Measurements from ENCODE around the gene INPP5D. TPM values are rescaled to one million over a fixed set of nuclear protein-coding genes. Genes with fewer than 3 reads are reported as not detected.

The INPP5D gene
- total and polyA plus RNA-seq, 4 donors, result 2.9 to 18.8 (median 6.6) TPM

GRCh38 chr2:233062451-233062850 is 2.3 kb downstream of the INPP5D start:
- Histone ChIP-seq H3K9me3 (ENCODE audit: control insufficient read depth in 4 of 4, low read length in 3 of 4) (no peaks in the 10 kb centered on the region), H3K36me3 (ENCODE audit: control insufficient read depth in 4 of 4, insufficient read depth in 3 of 4, low read depth in 1 of 4, low read length in 3 of 4) (no peaks in the 10 kb centered on the region), H3K27me3 (ENCODE audit: control insufficient read depth in 4 of 4, insufficient read depth in 4 of 4, low read length in 3 of 4) (no peaks in the 10 kb centered on the region), H3K4me1 (ENCODE audit: control insufficient read depth in 4 of 4, insufficient read depth in 4 of 4, low read length in 3 of 4) (peaks cover 0 to 13% (median 3%) of the 10 kb centered on the region in 4 donors), H3K9ac (ENCODE audit: low read depth in 1 of 2, low read length in 2 of 2) (peak overlapping the region; percentile 25 to 65), H3K27ac (ENCODE audit: low read depth in 1 of 2, low read length in 2 of 2) (peak overlapping the region; percentile 69 to 79), H3K4me3 (ENCODE audit: low read depth in 1 of 3, low read length in 3 of 3) (no peak overlapping the region)
- 71% methylated on average over 4 of the region's 4 CpGs for WGBS
- no peak for TF ChIP-seq ZBTB33 (IDR thresholded peaks at IDR 0.05)
- TF ChIP-seq YY1 (IDR thresholded peaks at IDR 0.05), result no peak
- TF ChIP-seq HNF4G (IDR thresholded peaks at IDR 0.05), result no peak
- no peak for TF ChIP-seq SP1 (IDR thresholded peaks at IDR 0.05)
- no peak for TF ChIP-seq FOXA2 (IDR thresholded peaks at IDR 0.05)
- no peak for DNase-seq (ENCODE audit: low spot score)

GRCh38 chr2:233062946-233063268 is 2.8 kb downstream of the INPP5D start:
- Histone ChIP-seq H3K9ac (ENCODE audit: low read depth in 1 of 2, low read length in 2 of 2) (no peak overlapping the region), H3K27me3 (ENCODE audit: control insufficient read depth in 4 of 4, insufficient read depth in 4 of 4, low read length in 3 of 4) (no peaks in the 10 kb centered on the region), H3K4me3 (ENCODE audit: low read depth in 1 of 3, low read length in 3 of 3) (no peak overlapping the region), H3K27ac (ENCODE audit: low read depth in 1 of 2, low read length in 2 of 2) (peak overlapping the region; percentile 29 to 69), H3K4me1 (ENCODE audit: control insufficient read depth in 4 of 4, insufficient read depth in 4 of 4, low read length in 3 of 4) (peaks cover 0 to 13% (median 3%) of the 10 kb centered on the region in 4 donors), H3K9me3 (ENCODE audit: control insufficient read depth in 4 of 4, low read length in 3 of 4) (no peaks in the 10 kb centered on the region), H3K36me3 (ENCODE audit: control insufficient read depth in 4 of 4, insufficient read depth in 3 of 4, low read depth in 1 of 4, low read length in 3 of 4) (no peaks in the 10 kb centered on the region)
- WGBS, result 80% methylated on average over 6 of the region's 6 CpGs
- DNase-seq (ENCODE audit: low spot score), result no peak
- TF ChIP-seq REST (IDR thresholded peaks at IDR 0.05) (no peak), TAF1 (conservative IDR thresholded peaks at IDR 0.05) (no peak), HNF4A (conservative IDR thresholded peaks at IDR 0.05) (no peak), EGR1 (IDR thresholded peaks at IDR 0.05; ENCODE audit: low read depth in 2 of 2) (no peak), FOXA2 (IDR thresholded peaks at IDR 0.05) (no peak), ZBTB33 (IDR thresholded peaks at IDR 0.05) (no peak), FOXA1 (IDR thresholded peaks at IDR 0.05) (no peak), CTCF (IDR thresholded peaks at IDR 0.05; ENCODE audit: low read depth, low read length, missing input control) (no peak), JUND (IDR thresholded peaks at IDR 0.05) (no peak), RAD21 (IDR thresholded peaks at IDR 0.05) (no peak), MAX (IDR thresholded peaks at IDR 0.05) (no peak), ATF3 (IDR thresholded peaks at IDR 0.05) (no peak), GABPA (IDR thresholded peaks at IDR 0.05 in 1 of 2, conservative IDR thresholded peaks at IDR 0.05 in 1 of 2) (no peak), YY1 (IDR thresholded peaks at IDR 0.05) (no peak), NR2F2 (IDR thresholded peaks at IDR 0.05) (no peak), RXRA (IDR thresholded peaks at IDR 0.05) (no peak), HNF4G (IDR thresholded peaks at IDR 0.05) (no peak), SP1 (IDR thresholded peaks at IDR 0.05) (no peak)

Measured in liver (tissue), 9 donors.